Retinal pigment epithelial cell (primary cell): Measurements from ENCODE around the gene WDR35.

Experiments used
- DNase-seq: peaks from one replicate; pipeline ENCODE4 v3.0.0-alpha.2; 2010; ENCODE audit warnings: low read depth
- H3K4me3 ChIP-seq: 2 replicates; pipeline ENCODE4 v1.5.1; 2011; ENCODE audit warnings: mild to moderate bottlenecking, low read length, control low read depth, moderate library complexity
- CTCF ChIP-seq: conservative IDR thresholded peaks from 2 replicates; pipeline ENCODE4 v1.5.1; 2011; ENCODE audit warnings: low read depth, low read length, control low read depth, inconsistent platforms

WDR35 gene

GRCh38 chr2:19944205-19944845 lies 45.6 kb downstream of the WDR35 start:
- no peak for TF ChIP-seq CTCF
- no peak overlapping the region for H3K4me3 ChIP-seq
- no peak for DNase-seq

GRCh38 chr2:19943189-19943588 lies 46.7 kb downstream of the WDR35 start:
- no peak for DNase-seq
- no peak for TF ChIP-seq CTCF
- no peak overlapping the region for H3K4me3 ChIP-seq

- DNase-seq: no peak
- no peak for TF ChIP-seq CTCF
- no peak overlapping the region for H3K4me3 ChIP-seq
These were observed 47.7 kb downstream of the WDR35 start for GRCh38 chr2:19942199-19942598.

GRCh38 chr2:19937004-19937403 lies 52.9 kb downstream of the WDR35 start:
- no peak for TF ChIP-seq CTCF
- no peak for DNase-seq

GRCh38 chr2:19936203-19936602 lies 53.7 kb downstream of the WDR35 start:
- TF ChIP-seq CTCF: no peak
- no peak overlapping the region for H3K4me3 ChIP-seq
- DNase-seq: no peak

More at GRCh38 chr2:19937004-19937403, 52.9 kb downstream of the WDR35 start:
- H3K4me3 ChIP-seq: no peak overlapping the region

- DNase-seq: no peak
- H3K4me3 ChIP-seq: no peak overlapping the region
- TF ChIP-seq CTCF: no peak
These were observed 56.4 kb downstream of the WDR35 start for GRCh38 chr2:19933351-19933981.

GRCh38 chr2:19932928-19933327 lies 57.0 kb downstream of the WDR35 start:
- no peak for TF ChIP-seq CTCF
- DNase-seq: no peak
- H3K4me3 ChIP-seq: no peak overlapping the region
